DND-41 (cell line): ENCODE measurements around the gene IL12RB2.

Experiments
- CTCF ChIP-seq: IDR thresholded peaks from 2 replicates; pipeline ENCODE4 v1.5.1; 2012; ENCODE audit warnings: borderline replicate concordance, low read length, moderate library complexity, mild to moderate bottlenecking; ENCODE audit not compliant: poor library complexity, severe bottlenecking; ENCODE audit errors: extremely low read depth
- EZH2 ChIP-seq: IDR thresholded peaks from 3 replicates; pipeline ENCODE4 v1.6.1; 2012; ENCODE audit warnings: borderline replicate concordance, low read depth, mild to moderate bottlenecking, moderate library complexity, low read length, inconsistent platforms; ENCODE audit not compliant: severe bottlenecking

- TF ChIP-seq CTCF: no peak
- no peak for TF ChIP-seq EZH2
Measured at GRCh38 chr1:67394548-67394947, 86.9 kb downstream of the IL12RB2 start.
